GM18867 (cell line): ENCODE results near the gene PIKFYVE.
"Not testable (repeated sequence)": the region's sequence is repeated elsewhere in the genome, so short reads cannot be mapped to it uniquely, and the experiment has no call there.

Source experiments
- ATAC-seq: cut with Tn5 transposase; IDR thresholded peaks from one replicate; pipeline ENCODE4 v1.9.1; 2021; ENCODE audit warnings: mild to moderate bottlenecking, moderate library complexity; ENCODE audit not compliant: unreplicated experiment

Gene PIKFYVE

DNA sequence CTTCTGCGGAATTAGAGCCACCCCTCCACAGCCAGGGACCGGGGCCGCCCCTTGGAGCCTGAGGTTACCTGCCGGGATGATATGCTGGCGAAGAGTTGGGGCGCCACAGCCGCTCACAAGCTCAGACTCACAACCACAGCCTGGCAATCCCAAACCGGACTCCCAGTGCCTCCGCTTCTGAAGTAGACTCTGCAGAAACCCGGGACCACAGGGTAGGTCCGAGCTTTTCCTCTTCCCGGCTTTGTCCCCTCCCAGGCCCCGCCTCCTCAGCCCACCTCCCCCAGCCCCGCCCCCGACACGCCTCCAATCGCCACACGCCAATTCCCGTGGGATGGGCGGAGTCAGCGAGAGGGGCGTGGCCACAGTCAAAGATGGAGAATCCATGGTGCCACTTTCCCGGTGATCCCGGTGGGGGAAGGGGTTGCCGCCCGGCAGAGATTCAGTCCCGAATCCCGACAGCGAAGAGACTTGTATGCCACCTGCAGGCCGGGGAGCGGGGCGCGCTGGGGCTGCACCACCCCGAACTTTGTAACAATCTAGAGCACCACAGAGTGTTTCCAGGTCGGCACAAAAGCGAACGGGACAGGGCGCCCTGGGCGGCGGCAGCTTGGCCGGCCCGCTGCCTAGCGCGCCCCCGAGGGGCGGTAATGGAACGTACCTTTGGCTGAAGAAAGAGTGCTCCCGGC is 11.0 kb upstream of the PIKFYVE start, which contains the start of gene IDH1:
Gene IDH1, minus strand, starts transcription at position 201 of the 686 bp plus-strand sequence. CDS start 3,520 bp downstream, outside the sequence.
- ATAC-seq = peak; percentile 75

DNA sequence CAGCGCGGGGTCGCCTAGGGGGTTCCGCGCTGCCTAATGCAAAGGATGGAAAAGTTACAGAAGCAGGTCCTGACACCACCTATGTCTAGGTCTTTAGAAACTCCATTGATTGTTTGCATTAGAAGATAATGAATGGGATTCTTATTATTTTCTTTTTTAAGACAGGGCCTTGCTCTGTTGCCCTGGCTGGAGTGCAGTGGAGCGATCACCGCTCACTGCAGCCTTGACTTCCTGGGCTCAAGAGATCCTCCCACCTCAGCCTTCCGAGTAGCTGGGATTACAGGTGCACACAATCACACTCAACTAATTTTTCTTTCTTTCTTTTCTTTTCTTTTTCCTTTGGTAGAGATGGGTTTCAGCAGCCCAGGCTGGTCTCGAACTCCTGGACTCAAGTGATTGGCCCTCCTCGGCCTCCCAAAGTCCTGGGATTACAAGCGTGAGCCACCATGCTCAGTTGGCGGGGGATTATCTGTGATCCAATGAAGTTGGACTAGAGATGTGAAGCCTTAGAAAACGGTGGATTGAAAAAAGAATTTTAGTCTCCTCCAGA is 10.4 kb upstream of the PIKFYVE start:
- peak; percentile 23 for ATAC-seq

DNA sequence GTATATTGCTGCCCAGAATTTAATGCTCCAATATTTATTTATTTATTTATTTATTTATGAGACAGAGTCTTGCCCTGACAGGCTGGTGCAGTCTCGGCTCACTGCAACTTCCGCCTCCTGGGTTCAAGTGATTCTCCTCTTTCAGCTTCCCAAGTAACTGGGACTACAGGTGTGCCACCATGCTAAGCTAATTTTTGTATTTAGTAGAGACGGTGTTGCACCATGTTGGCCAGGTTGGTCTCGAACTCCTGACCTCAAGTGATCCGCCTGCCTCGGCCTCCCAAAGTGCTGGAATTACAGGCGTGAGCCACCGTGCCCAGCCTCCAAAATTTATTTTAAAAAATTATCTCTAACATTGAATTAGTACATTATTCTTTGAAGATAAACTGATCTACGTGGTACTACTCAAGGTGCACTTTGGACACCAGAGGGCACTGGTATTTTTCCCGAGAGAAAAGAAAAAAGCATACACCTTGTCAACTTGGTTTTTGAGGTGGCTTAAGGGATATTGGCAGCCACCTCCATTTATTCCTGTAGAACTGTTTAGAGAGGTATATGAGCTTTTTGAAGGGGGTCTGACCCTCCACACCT is 9.8 kb upstream of the PIKFYVE start:
- no peak for ATAC-seq

DNA sequence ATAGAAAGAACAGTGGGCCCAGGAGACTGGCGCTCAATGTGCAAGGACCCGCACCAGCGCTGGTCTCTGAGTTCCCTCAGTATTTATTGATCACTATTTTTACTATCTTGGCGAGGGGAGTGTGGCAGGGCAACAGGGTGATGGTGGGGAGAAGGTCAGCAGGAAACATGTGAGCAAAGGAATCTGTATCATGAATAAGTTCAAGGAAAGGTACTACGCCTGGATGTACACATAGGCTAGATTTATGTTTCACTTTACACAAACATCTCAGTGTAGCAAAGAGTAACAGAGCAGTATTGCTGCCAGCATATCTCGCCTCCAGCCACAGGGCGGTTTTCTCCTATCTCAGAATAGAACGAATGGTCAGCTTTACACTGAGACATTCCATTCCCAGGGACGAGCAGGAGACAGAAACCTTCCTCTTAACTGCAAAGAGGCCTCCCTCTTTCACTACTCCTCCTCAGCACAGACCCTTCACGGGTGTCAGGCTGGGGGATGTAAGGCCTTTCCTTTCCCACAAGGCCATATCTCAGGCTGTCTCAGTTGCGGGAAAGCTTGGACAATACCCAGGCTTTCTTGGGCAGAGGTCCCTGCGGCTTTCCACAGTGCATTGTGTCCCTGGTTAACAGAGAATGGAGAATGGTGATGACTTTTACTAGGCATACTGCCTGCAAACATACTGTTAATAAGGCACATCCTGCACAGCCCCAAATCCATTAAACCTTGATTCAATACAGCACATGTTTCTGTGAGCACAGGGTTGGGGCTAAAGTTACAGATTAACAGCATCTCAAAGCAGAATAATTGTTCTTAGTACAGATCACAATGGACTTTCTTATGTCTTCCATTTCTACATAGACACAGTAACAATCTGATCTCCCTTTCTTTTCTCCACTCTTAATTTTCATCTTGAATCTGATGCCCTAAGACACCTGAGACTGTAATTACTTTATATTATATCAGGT is 8.9 kb upstream of the PIKFYVE start:
- ATAC-seq = not testable (repeated sequence)

DNA sequence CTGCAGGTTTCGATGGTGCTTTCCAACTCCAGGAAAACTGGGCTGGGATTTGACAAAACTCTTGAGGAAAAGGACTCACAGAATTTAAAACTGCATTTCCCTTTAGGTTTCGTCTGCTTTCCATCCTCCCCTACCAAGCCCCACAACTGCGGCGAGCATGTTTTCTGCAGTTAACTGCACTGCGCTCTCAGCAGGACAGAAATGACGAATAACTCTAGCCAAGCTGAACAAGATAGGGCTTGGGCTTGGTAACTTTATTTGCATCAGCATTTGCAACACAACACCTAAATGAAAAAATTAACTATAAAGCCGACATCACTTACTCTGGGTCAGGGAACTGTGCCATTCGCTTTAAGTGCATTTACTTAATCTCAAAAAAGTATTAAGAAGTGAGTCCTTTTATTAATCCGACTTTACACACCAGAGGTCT is 669 bp upstream of the PIKFYVE start:
- ATAC-seq = peak; percentile 38

DNA sequence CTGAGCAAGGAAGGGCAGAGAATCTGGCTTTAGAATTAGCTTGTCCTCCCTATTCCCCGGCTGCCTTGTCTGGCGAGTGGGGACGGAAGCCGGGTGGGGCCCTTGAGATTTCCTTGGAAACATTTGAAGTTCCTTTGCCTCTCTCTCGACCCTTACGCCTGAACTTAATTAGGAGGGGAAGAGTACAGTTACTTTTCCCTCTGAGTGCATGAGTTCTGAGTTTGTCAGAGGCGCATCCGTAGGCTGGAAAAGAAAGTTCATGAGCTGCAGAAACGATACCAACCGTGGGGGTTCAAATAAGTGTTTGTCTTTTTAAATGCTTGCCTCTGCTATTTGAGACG is 468 bp downstream of the PIKFYVE start:
- peak; percentile 5 for ATAC-seq

DNA sequence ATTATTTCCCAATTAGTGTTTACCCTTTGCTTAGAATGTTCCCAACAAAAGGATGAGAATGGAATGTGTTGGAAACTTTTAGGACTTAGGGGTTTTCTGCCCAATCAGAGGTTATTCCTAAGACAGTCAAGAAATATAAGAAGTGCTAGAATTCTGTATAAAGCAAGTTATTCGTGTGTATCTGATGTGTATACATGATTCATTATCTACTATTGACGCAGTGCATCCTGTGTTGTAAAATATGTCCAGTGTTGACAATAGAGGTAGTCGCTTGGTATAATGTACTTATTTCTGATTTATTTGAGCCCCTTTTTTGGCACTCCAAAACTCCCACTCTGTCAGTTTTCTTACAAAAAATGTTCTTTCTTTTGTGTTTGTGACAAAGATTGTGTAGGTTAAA is 881 bp downstream of the PIKFYVE start:
- ATAC-seq = no peak

DNA sequence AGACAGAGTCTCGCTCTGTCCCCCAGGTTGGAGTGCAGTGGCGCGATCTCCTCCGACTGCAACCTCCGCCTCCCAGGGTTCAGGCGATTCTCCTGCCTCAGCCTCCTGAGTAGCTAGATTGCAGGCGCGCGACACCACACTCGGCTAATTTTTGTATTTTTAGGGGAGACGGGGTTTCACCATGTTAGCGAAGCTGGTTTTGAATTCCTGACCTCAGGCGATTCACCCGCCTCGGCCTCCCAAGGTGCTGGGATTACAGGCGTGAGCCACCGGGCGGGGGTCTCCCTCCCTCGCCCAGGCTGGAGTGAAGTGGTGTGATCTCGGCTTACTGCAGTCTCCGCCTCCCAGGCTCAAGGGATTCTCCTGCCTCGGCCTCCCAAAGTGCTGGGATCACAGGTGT is 1.5 kb downstream of the PIKFYVE start:
- ATAC-seq = not testable (repeated sequence)

DNA sequence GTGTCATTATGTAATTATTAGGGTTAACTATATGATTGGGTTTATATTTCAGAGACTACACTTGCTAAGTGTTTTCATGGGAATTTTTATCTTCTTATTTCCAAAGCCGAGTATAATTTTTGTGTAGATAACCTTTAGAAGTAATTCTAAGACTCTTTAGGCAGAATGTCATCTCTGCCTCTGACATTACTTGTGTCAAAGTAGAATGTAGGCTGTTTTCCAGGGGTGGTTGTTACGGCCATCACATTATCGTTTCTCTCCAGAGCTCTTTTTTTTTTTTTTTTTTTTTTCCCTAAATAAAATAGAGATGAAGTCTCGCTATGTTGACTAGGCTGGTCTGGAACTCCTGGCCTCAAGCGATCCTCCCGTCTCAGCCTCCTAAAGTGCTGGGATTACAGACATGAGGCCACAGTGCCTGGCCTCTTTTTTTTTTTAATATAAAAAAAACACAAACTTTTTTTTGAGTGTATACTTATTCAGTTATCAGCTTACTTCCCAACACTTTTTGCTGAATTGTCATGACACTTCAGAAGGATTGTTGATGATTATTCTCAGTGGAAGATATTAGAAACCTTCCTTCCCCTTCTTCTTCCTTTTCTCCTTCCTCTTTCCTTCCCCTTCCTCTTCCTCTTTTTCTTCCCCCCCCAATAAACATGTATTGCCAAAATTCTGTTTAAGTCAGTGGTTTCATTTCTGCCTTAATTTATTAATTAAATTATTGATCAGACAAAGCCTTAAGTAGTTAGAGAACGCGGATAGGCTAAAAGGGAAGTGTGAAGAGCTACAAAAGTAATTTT is 2.3 kb downstream of the PIKFYVE start:
- ATAC-seq = no peak

DNA sequence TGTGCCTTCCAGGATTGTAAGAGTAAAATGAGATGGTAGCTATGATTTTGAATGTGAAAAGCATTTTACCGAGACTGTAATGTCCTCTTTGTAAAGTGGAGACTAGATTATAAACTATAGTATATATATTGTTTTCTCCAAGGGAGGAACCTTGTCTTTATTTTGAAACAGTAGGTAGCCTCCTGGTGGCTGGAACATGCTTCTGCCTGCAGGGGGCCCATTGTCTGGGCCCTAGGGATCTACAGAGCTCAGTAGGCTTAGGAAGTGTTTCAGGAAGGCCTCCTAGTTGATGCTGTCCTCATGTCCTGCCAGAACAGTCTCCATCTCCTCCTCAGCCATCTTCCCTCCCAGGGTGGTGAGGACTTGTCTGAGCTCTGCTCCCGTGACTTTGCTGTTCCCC is 3.0 kb downstream of the PIKFYVE start:
- ATAC-seq = no peak

DNA sequence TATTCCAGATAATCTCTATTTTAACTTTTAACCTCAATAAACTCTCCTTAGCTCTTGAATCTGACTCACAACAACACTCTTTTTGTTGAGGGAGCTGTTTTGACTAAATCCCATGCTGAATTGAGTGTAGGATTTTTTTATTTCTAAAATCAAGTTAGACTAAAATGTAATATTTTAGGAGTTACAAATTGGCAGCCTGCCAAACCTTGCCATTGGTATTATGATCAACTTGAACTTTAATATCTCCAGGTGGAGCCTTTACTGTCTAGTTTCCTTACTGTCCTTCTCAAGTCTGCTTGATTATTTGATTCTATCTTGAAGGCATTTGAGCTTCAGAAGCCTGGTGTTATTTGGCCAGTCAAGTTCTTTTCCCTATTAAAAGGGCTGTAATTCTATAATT is 8.7 kb downstream of the PIKFYVE start:
- ATAC-seq = no peak

DNA sequence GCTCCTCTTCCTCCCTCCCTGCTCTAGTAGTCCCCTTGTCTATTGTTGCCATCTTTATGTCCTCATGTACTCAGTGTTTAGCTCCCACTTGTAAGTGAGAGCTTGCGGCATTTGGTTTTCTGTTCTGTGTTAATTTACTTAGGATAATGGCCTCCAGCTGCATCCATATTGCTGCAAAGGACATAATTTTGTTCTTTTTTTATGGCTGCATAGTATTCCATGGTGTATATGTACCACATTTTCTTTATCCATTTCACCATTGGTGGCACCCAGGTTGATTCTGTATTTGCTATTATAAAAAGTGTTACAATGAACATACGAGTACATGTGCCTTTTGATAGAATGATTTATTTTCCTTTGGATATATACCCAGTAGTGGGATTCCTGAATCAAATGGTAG is 12.5 kb downstream of the PIKFYVE start:
- ATAC-seq = no peak

DNA sequence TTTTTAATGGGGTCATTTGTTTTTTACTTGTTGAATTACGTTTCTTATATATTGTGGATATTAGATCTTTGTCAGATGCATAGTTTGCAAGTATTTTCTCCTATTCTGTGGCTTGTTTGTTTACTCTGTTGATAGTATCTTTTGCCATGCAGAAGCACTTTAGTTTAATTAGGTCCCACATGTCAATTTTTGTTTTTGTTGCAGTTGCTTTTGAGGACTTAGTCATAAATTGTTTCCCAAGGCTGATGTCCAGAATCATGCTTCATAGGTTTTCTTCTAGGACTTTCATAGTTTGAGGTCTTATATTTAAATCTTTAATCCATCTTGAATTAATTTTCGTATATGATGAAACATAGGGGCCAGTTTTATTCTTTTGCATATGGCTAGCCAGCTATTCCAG is 13.2 kb downstream of the PIKFYVE start:
- ATAC-seq = no peak

DNA sequence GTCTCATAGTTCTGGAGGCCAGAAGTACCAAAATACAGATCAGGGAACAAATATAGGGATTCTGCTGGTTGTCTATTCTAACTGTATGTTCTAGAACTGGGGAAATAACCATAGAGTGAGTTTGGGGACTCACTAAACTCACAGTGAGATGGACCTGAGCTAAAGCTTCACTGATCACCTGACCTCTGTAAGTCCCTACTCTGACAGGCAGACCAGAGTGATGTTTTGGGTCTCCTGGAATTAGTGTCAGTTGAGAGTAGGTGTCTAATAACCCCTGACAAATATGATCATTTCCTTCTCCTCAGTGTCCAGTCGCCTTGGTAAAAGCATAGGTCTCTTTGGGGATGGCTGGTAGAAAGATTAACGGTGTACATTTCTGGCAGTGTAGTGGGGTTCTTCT is 14.2 kb downstream of the PIKFYVE start:
- ATAC-seq = no peak

DNA sequence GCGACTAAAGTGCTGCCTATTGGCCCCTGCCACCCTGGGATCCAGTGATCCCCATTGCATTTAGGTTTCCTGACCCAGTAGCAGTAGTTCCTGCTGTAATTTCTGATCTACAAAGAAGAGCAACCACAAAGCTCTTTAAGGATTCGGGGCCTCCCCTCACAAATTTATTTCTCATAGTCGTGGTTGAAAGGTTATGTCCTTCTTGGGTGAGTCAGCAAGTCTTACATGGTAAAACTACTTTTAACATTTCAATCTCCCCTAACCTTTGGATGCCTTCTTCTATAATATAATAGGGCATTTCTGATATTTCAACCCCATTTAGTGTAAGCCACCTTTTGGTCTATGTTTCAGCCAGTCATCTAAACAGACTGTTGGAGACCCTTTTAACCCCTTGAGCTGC is 14.9 kb downstream of the PIKFYVE start:
- no peak for ATAC-seq

DNA sequence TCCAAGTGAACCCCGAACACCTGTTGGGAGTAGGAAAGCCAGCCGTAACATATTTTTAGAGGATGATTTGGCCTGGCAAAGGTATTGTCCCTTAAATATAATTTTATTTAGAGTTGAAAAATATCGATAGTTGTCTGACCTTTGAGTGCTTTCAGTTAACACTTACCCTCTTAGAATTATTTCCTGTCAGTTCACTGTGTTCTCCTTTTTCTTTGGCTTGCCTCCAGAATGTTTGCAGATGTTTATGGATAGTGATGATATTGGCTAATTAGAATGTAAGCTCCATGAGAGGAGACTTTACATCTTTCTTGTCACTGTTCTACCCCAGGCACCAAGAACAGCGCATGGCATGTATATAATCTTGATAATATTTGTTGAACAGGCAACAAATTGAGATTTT is 19.8 kb downstream of the PIKFYVE start:
- no peak for ATAC-seq

DNA sequence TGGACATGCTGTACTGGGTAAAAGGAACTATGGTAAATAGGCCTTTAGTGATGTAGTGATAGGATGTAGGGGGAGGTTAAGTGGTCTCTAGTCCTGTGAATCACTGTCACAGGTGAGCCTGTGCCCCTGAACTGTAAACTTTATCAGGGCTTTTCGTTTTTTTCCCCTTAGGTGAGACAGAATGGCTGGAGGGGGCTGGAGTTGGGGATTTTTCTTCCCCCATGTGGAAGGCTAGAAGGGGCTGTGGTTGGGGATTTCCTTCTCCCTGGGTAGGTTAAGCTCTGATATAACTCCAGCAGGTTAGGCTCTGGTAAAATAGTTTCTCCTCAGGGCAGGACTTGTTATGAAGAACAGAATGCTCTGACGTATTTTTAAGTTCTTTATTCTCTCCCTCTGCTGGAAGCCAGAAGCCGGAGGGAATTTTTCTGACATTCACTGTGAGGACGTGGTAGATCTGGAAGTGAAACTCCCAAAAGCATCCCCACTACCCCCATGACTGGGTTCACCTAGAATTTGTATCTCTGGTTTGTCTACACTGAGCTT is 28.5 kb downstream of the PIKFYVE start:
- ATAC-seq = no peak

DNA sequence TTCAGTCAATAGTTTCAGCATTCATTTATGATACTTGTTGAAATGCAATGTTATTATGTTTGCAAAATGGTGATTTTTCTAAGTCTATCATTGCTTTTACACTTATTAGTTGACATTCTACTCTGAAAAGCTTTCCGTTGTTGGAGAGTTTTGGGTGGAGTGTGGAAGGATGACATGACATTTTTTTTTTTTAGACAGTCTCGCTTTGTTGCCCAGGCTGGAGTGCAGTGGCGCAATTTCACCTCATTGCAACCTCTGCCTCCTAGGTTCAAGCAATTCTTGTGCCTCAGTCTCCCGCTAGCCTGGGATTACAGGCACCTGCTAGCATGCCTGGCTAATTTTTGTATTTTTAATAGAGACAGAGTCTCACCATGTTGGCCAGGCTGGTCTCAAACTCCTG is 29.8 kb downstream of the PIKFYVE start:
- ATAC-seq = no peak

DNA sequence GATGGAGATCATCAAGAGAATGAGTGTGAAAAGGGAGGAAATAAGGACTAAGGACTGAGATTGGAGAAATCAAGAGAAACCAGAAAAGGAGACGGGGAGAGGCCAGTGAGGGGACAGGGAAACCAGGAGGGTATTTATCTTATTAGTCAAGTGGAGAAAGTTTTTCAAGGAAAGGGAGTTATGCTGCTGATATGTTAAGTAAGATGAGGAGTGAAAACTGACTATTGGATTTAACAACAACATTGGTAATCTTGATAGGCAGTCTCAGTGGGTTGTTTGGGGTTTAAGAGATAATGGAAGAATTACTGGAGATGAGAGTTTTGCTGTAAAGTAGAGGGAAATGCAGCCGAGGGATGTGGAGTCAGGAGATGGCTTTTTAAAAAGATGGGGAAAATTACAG is 30.6 kb downstream of the PIKFYVE start:
- ATAC-seq = no peak

DNA sequence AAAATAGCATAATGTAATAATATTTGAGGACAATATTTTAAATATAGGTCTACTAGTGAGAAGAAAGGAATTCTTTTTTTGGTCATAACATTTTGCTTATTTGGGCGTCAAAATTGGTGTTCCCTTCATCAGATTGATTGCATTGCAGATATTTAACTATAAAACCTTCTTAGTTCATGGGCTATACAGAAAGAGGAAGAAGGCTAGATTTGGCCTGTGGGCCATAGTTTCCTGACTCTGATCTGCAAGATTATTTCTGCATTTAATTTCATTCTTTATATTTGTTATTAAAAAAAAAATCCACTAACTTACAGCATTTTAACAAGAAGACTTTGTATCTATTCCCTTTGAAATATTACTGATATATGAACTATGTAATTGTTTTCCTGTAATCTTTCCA is 31.9 kb downstream of the PIKFYVE start:
- ATAC-seq = no peak
